H9 (cell line): ENCODE data around the gene AGPAT1. TPM values are rescaled to one million over a fixed set of nuclear protein-coding genes. Genes with fewer than 3 reads are reported as not detected.

Source experiments
- DNase-seq: peaks from one replicate; pipeline ENCODE4 v3.0.0-alpha.2; 2017
- H2AFZ ChIP-seq: one replicate; pipeline ENCODE4 v1.6.1; 2013; ENCODE audit warnings: mild to moderate bottlenecking, low read length, control low read depth, moderate library complexity
- H2AK5ac ChIP-seq: 2 replicates; pipeline ENCODE4 v1.6.1; 2013; ENCODE audit warnings: low read length, control low read depth, mixed read lengths; ENCODE audit not compliant: insufficient read length
- H2BK120ac ChIP-seq: one replicate; pipeline ENCODE4 v1.6.1; 2013; ENCODE audit warnings: low read depth, mild to moderate bottlenecking, low read length, control low read depth, inconsistent platforms; ENCODE audit not compliant: poor library complexity, severe bottlenecking
- H2BK12ac ChIP-seq: 2 replicates; pipeline ENCODE4 v1.6.1; 2013; ENCODE audit warnings: low read length, control low read depth, mixed read lengths, low read depth; ENCODE audit not compliant: insufficient read length
- H2BK15ac ChIP-seq: 2 replicates; pipeline ENCODE4 v1.6.1; 2013; ENCODE audit warnings: low read depth, low read length, control low read depth
- H2BK20ac ChIP-seq: one replicate; pipeline ENCODE4 v1.6.1; 2013; ENCODE audit warnings: low read depth, mild to moderate bottlenecking, low read length, control low read depth, inconsistent platforms; ENCODE audit not compliant: poor library complexity, severe bottlenecking
- H2BK5ac ChIP-seq: 2 replicates; pipeline ENCODE4 v1.6.1; 2013; ENCODE audit warnings: low read length, control low read depth, mixed read lengths; ENCODE audit not compliant: insufficient read length
- H3K14ac ChIP-seq: 2 replicates; pipeline ENCODE4 v1.6.1; 2013; ENCODE audit warnings: low read length, control low read depth; ENCODE audit not compliant: insufficient read depth
- H3K18ac ChIP-seq: 2 replicates; pipeline ENCODE4 v1.6.1; 2013; ENCODE audit warnings: low read depth, mild to moderate bottlenecking, mixed read lengths, low read length, control low read depth; ENCODE audit not compliant: insufficient read length
- H3K23ac ChIP-seq: 2 replicates; pipeline ENCODE4 v1.6.1; 2013; ENCODE audit warnings: low read length, control low read depth, mixed read lengths, low read depth; ENCODE audit not compliant: insufficient read length
- H3K23me2 ChIP-seq: 2 replicates; pipeline ENCODE4 v1.6.1; 2013; ENCODE audit warnings: low read depth, mild to moderate bottlenecking, mixed read lengths, low read length, control low read depth; ENCODE audit not compliant: insufficient read length, poor library complexity, severe bottlenecking
- H3K27ac ChIP-seq: 2 replicates; pipeline ENCODE4 v1.5.1; 2013; ENCODE audit warnings: low read length, control low read depth, mixed read lengths, low read depth; ENCODE audit not compliant: insufficient read length
- H3K27me3 ChIP-seq: 2 replicates; pipeline ENCODE4 v1.6.1; 2013; ENCODE audit warnings: low read length, control low read depth, inconsistent platforms; ENCODE audit not compliant: insufficient read depth
- H3K4ac ChIP-seq: 2 replicates; pipeline ENCODE4 v1.6.1; 2013; ENCODE audit warnings: low read depth, mild to moderate bottlenecking, control low read depth, inconsistent platforms, low read length, moderate library complexity
- H3K4me1 ChIP-seq: 2 replicates; pipeline ENCODE4 v1.6.1; 2013; ENCODE audit warnings: low read length, control low read depth, inconsistent platforms; ENCODE audit not compliant: insufficient read depth
- H3K4me2 ChIP-seq: 2 replicates; pipeline ENCODE4 v1.6.1; 2013; ENCODE audit warnings: low read length, control low read depth, mixed read lengths; ENCODE audit not compliant: insufficient read length, insufficient read depth
- H3K56ac ChIP-seq: 2 replicates; pipeline ENCODE4 v1.6.1; 2013; ENCODE audit warnings: low read depth, mild to moderate bottlenecking, mixed read lengths, low read length, control low read depth; ENCODE audit not compliant: insufficient read length
- H3K79me1 ChIP-seq: 2 replicates; pipeline ENCODE4 v1.6.1; 2013; ENCODE audit warnings: low read depth, mild to moderate bottlenecking, moderate library complexity, low read length, control low read depth, inconsistent platforms; ENCODE audit not compliant: insufficient read depth, poor library complexity, severe bottlenecking
- H3K79me2 ChIP-seq: 2 replicates; pipeline ENCODE4 v1.6.1; 2013; ENCODE audit warnings: low read length, control low read depth, inconsistent platforms; ENCODE audit not compliant: insufficient read depth
- H3K9ac ChIP-seq: 2 replicates; pipeline ENCODE4 v1.6.1; 2013; ENCODE audit warnings: low read length, control low read depth, mixed read lengths; ENCODE audit not compliant: insufficient read length; ENCODE audit errors: extremely low read depth
- H3K9me3 ChIP-seq: one replicate; pipeline ENCODE4 v1.6.1; 2013; ENCODE audit warnings: low read depth, low read length, inconsistent platforms; ENCODE audit not compliant: control insufficient read depth
- H3T11ph ChIP-seq: one replicate; pipeline ENCODE4 v1.6.1; 2013; ENCODE audit warnings: mild to moderate bottlenecking, low read length, control low read depth, inconsistent platforms
- H4K20me1 ChIP-seq: one replicate; pipeline ENCODE4 v1.6.1; 2013; ENCODE audit not compliant: control insufficient read depth, insufficient read length, insufficient read depth
- H4K5ac ChIP-seq: 2 replicates; pipeline ENCODE4 v1.6.1; 2013; ENCODE audit warnings: low read depth, mild to moderate bottlenecking, mixed read lengths, low read length, control low read depth; ENCODE audit not compliant: insufficient read length
- H4K8ac ChIP-seq: replicated peaks from 2 replicates; pipeline ENCODE4 v1.6.1; 2013; ENCODE audit warnings: low read length, control low read depth, mixed read lengths, low read depth; ENCODE audit not compliant: insufficient read length
- H4K91ac ChIP-seq: 2 replicates; pipeline ENCODE4 v1.6.1; 2013; ENCODE audit warnings: low read depth, mild to moderate bottlenecking, moderate library complexity, mixed read lengths, low read length, control low read depth; ENCODE audit not compliant: insufficient read length
- H3K27ac Mint-ChIP-seq, 3 experiments: 2 replicates in 2 of 3; 3 replicates in 1 of 3; pipeline ENCODE4 v1.8.0; 2020 to 2021; ENCODE audit warnings: mixed read lengths in 3 of 3, mild to moderate bottlenecking in 1 of 3, moderate library complexity in 1 of 3
- H3K27me3 Mint-ChIP-seq: 2 replicates; pipeline ENCODE4 v1.8.0; 2021; ENCODE audit warnings: low read depth, mild to moderate bottlenecking, moderate library complexity, mixed read lengths
- H3K36me3 Mint-ChIP-seq, 3 experiments: 2 replicates in 2 of 3; 3 replicates in 1 of 3; pipeline ENCODE4 v1.8.0; 2020 to 2021; ENCODE audit warnings: low read depth in 3 of 3, mixed read lengths in 3 of 3; ENCODE audit not compliant: insufficient read depth in 1 of 3
- H3K4me1 Mint-ChIP-seq, 2 experiments: 2 replicates each; pipeline ENCODE4 v1.8.0; 2020; ENCODE audit warnings: mixed read lengths in 2 of 2
- H3K4me3 Mint-ChIP-seq, 2 experiments: 2 replicates in 1 of 2; 3 replicates in 1 of 2; pipeline ENCODE4 v1.8.0; 2020 to 2021; ENCODE audit warnings: mild to moderate bottlenecking in 2 of 2, mixed read lengths in 2 of 2, moderate library complexity in 1 of 2
- H3K9me3 Mint-ChIP-seq, 2 experiments: 2 replicates in 1 of 2; 3 replicates in 1 of 2; pipeline ENCODE4 v1.8.0; 2020; ENCODE audit warnings: mild to moderate bottlenecking in 2 of 2, mixed read lengths in 2 of 2, moderate library complexity in 1 of 2
- WGBS: extraction: QIAGEN DNeasy Blood & Tissue Kit; methylation state at CpG from one replicate; pipeline ENCODE4 v1.1.7; 2013; ENCODE audit warnings: missing lambda C conversion rate, low lambda C conversion rate, mixed read lengths; ENCODE audit not compliant: insufficient read length; ENCODE audit errors: extremely low coverage; 5-methylcytosine and 5-hydroxymethylcytosine counted together
- total RNA-seq: library from RNA; stranded (reverse); gene quantifications from 2 replicates; pipeline ENCODE4 v1.2.1, GENCODE V29; 2021
- TF ChIP-seq, protein P1 (sequence below): fragments of 200-600 bp; sonication (generic); conservative IDR thresholded peaks from 3 replicates; pipeline ENCODE4 v1.8.0; 2021; ENCODE audit warnings: antibody characterized with exemption, mild to moderate bottlenecking

The AGPAT1 gene
- total RNA-seq, 1 experiment from 2014 or later: 89.5 TPM

GRCh38 chr6:32120573-32121059 is 55.3 kb downstream of the AGPAT1 start:
- Histone ChIP-seq H3K9ac (no peak overlapping the region), H3K56ac (no peak overlapping the region), H3K79me2 (no peaks in the 10 kb centered on the region), H3K18ac (no peak overlapping the region), H2BK12ac (no peak overlapping the region), H3K4me1 (no peaks in the 10 kb centered on the region), H3K9me3 (no peaks in the 10 kb centered on the region), H4K5ac (no peak overlapping the region), H4K91ac (no peak overlapping the region), H2AK5ac (no peak overlapping the region), H2BK5ac (no peak overlapping the region), H3K27ac (no peak overlapping the region), H3K23me2 (no peaks in the 10 kb centered on the region), H2BK20ac (no peak overlapping the region), H3K4me2 (no peak overlapping the region), H3T11ph (no peak overlapping the region), H3K23ac (no peak overlapping the region), H4K8ac (no peak overlapping the region), H2BK120ac (no peak overlapping the region), H3K27me3 (no peaks in the 10 kb centered on the region), H3K79me1 (no peaks in the 10 kb centered on the region), H2AFZ (no peak overlapping the region), H3K4ac (no peak overlapping the region), H3K14ac (no peak overlapping the region), H2BK15ac (no peak overlapping the region), H4K20me1 (no peaks in the 10 kb centered on the region)
- Mint-ChIP-seq H3K4me1 (peaks cover 0 to 2% of the 10 kb centered on the region in 2 experiments; a peak in 2 of 4 replicates), H3K27ac (no peak overlapping the region), H3K9me3 (no peaks in the 10 kb centered on the region; a peak in 1 of 5 replicates), H3K36me3 (peaks cover 18 to 73% (median 72%) of the 10 kb centered on the region in 3 experiments; a peak in 6 of 7 replicates), H3K4me3 (no peak overlapping the region), H3K27me3 (no peaks in the 10 kb centered on the region)
- no peak for DNase-seq
- WGBS: no CpG with 5 or more reads among the region's 12 CpGs
- TF ChIP-seq, protein P1, sequence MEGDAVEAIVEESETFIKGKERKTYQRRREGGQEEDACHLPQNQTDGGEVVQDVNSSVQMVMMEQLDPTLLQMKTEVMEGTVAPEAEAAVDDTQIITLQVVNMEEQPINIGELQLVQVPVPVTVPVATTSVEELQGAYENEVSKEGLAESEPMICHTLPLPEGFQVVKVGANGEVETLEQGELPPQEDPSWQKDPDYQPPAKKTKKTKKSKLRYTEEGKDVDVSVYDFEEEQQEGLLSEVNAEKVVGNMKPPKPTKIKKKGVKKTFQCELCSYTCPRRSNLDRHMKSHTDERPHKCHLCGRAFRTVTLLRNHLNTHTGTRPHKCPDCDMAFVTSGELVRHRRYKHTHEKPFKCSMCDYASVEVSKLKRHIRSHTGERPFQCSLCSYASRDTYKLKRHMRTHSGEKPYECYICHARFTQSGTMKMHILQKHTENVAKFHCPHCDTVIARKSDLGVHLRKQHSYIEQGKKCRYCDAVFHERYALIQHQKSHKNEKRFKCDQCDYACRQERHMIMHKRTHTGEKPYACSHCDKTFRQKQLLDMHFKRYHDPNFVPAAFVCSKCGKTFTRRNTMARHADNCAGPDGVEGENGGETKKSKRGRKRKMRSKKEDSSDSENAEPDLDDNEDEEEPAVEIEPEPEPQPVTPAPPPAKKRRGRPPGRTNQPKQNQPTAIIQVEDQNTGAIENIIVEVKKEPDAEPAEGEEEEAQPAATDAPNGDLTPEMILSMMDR: no peak
